ENCODE data around the gene SPG7. TPM values are rescaled to one million over a fixed set of nuclear protein-coding genes. Genes with fewer than 3 reads are reported as not detected.

The SPG7 gene
- total and polyA plus RNA-seq, 9 of the 15 experiments (the other 6 are each of a cell fraction or from before 2014, with no cell fraction given) = 5.8 to 89.1 (median 49.4) TPM

DNA sequence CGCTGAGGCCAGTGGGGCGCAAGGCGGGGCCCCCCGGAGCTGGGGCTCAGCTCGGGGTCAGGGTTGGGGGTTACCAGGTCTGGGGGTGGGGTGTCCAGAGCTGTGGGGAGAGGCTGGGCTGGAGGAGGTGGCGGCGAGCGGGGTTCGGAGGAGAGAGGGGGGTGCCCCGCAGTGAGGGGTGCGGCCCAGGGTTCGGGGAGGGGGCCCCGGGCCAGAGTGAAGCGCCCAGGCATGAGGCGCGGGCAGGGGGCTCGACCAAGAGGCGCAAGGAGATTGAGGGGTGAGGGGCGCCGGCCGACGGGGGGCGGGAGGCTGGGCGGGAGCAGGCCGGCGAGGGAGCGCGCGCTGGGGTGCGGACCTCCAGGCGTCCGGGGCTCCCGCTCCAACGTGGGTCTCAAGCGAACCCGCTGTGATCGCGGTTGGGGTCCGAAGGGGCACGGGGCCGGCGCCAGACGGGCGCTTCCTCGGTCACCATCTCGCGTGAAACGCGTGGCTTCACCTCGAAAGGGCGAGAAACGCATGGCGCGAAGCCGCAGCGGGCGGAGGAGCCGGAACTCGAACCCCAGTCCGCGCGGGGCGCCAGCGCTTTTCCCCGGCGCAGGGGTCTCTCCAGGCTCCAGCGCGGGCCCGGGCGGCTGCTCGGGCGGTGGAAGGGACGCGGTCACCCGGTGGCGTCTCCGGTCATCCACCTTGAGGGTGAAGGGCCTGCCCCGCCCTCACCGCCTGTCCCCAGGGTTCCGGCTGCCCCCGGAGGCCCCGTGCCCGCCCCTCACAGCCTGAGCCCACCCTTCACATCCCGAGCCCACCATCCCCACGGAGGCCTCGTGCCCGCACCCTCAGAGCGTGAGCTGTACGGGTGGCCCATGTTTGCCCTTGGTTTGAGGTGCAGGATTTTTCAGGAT lies 68.2 kb downstream of the SPG7 start (continued):
- TF ChIP-seq, protein P1, sequence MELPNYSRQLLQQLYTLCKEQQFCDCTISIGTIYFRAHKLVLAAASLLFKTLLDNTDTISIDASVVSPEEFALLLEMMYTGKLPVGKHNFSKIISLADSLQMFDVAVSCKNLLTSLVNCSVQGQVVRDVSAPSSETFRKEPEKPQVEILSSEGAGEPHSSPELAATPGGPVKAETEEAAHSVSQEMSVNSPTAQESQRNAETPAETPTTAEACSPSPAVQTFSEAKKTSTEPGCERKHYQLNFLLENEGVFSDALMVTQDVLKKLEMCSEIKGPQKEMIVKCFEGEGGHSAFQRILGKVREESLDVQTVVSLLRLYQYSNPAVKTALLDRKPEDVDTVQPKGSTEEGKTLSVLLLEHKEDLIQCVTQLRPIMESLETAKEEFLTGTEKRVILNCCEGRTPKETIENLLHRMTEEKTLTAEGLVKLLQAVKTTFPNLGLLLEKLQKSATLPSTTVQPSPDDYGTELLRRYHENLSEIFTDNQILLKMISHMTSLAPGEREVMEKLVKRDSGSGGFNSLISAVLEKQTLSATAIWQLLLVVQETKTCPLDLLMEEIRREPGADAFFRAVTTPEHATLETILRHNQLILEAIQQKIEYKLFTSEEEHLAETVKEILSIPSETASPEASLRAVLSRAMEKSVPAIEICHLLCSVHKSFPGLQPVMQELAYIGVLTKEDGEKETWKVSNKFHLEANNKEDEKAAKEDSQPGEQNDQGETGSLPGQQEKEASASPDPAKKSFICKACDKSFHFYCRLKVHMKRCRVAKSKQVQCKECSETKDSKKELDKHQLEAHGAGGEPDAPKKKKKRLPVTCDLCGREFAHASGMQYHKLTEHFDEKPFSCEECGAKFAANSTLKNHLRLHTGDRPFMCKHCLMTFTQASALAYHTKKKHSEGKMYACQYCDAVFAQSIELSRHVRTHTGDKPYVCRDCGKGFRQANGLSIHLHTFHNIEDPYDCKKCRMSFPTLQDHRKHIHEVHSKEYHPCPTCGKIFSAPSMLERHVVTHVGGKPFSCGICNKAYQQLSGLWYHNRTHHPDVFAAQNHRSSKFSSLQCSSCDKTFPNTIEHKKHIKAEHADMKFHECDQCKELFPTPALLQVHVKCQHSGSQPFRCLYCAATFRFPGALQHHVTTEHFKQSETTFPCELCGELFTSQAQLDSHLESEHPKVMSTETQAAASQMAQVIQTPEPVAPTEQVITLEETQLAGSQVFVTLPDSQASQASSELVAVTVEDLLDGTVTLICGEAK (IDR thresholded peaks at IDR 0.05) = 0 out of 2 replicates have a peak, but pooled peaks have one; percentile 20
- TF ChIP-seq, protein P1 (CRISPR knock-in tag; IDR thresholded peaks at IDR 0.05) = no peak
- TF ChIP-seq, protein P2, sequence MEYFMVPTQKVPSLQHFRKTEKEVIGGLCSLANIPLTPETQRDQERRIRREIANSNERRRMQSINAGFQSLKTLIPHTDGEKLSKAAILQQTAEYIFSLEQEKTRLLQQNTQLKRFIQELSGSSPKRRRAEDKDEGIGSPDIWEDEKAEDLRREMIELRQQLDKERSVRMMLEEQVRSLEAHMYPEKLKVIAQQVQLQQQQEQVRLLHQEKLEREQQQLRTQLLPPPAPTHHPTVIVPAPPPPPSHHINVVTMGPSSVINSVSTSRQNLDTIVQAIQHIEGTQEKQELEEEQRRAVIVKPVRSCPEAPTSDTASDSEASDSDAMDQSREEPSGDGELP (CRISPR knock-in tag; IDR thresholded peaks at IDR 0.05; ENCODE audit: borderline replicate concordance) = peak; percentile 7; the same call in 1 of the 2 replicates
- TF ChIP-seq POLR2A (conservative IDR thresholded peaks at IDR 0.05) (no peak), MCM2 (IDR thresholded peaks at IDR 0.05; ENCODE audit: low read depth) (no peak), ZBTB7A (IDR thresholded peaks at IDR 0.05; ENCODE audit: borderline replicate concordance, control insufficient read depth, low read depth, low read length) (peak; percentile 14; the same call in 1 of the 2 replicates)
- TF ChIP-seq, protein P3, sequence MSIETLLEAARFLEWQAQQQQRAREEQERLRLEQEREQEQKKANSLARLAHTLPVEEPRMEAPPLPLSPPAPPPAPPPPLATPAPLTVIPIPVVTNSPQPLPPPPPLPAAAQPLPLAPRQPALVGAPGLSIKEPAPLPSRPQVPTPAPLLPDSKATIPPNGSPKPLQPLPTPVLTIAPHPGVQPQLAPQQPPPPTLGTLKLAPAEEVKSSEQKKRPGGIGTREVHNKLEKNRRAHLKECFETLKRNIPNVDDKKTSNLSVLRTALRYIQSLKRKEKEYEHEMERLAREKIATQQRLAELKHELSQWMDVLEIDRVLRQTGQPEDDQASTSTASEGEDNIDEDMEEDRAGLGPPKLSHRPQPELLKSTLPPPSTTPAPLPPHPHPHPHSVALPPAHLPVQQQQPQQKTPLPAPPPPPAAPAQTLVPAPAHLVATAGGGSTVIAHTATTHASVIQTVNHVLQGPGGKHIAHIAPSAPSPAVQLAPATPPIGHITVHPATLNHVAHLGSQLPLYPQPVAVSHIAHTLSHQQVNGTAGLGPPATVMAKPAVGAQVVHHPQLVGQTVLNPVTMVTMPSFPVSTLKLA (conservative IDR thresholded peaks at IDR 0.05) = no peak
- TF ChIP-seq, protein P4, sequence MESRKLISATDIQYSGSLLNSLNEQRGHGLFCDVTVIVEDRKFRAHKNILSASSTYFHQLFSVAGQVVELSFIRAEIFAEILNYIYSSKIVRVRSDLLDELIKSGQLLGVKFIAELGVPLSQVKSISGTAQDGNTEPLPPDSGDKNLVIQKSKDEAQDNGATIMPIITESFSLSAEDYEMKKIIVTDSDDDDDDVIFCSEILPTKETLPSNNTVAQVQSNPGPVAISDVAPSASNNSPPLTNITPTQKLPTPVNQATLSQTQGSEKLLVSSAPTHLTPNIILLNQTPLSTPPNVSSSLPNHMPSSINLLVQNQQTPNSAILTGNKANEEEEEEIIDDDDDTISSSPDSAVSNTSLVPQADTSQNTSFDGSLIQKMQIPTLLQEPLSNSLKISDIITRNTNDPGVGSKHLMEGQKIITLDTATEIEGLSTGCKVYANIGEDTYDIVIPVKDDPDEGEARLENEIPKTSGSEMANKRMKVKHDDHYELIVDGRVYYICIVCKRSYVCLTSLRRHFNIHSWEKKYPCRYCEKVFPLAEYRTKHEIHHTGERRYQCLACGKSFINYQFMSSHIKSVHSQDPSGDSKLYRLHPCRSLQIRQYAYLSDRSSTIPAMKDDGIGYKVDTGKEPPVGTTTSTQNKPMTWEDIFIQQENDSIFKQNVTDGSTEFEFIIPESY (CRISPR knock-in tag; IDR thresholded peaks at IDR 0.05) = peak; percentile 95
- TF ChIP-seq, protein P5, sequence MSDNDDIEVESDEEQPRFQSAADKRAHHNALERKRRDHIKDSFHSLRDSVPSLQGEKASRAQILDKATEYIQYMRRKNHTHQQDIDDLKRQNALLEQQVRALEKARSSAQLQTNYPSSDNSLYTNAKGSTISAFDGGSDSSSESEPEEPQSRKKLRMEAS (CRISPR knock-in tag; IDR thresholded peaks at IDR 0.05) = 0 out of 2 replicates have a peak, but pooled peaks have one; percentile 3
